TTC549 (cell line): Measurements from ENCODE around the gene PDE6D.

Experiments
- FAIRE-seq: peaks from 2 replicates; lab custom pipeline; 2012; peaks lifted over from hg19 to GRCh38; lab: Jason Lieb, UNC

PDE6D gene

GRCh38 chr2:231706731-231707624, 74.1 kb downstream of the PDE6D start:
- peak; percentile 83 for FAIRE-seq

- FAIRE-seq = no peak
Observed at GRCh38 chr2:231704017-231704416, 77.1 kb downstream of the PDE6D start.

GRCh38 chr2:231701456-231702373, 79.4 kb downstream of the PDE6D start:
- FAIRE-seq = no peak

- no peak for FAIRE-seq
Observed at GRCh38 chr2:231699006-231699405, 82.1 kb downstream of the PDE6D start.

GRCh38 chr2:231696004-231696367, 85.1 kb downstream of the PDE6D start:
- no peak for FAIRE-seq

- no peak for FAIRE-seq
Observed at GRCh38 chr2:231693956-231694355, 87.1 kb downstream of the PDE6D start.

GRCh38 chr2:231692847-231693246, 88.2 kb downstream of the PDE6D start:
- no peak for FAIRE-seq

GRCh38 chr2:231691251-231691772, 89.8 kb downstream of the PDE6D start:
- no peak for FAIRE-seq

GRCh38 chr2:231689124-231689893, 91.8 kb downstream of the PDE6D start:
- FAIRE-seq = no peak

GRCh38 chr2:231688719-231689118, 92.4 kb downstream of the PDE6D start:
- FAIRE-seq = no peak

- FAIRE-seq = no peak
Observed at GRCh38 chr2:231687961-231688360, 93.1 kb downstream of the PDE6D start.

GRCh38 chr2:231687133-231687852, 93.8 kb downstream of the PDE6D start:
- FAIRE-seq = peak; percentile 34

- no peak for FAIRE-seq
Observed at GRCh38 chr2:231686192-231687100, 94.6 kb downstream of the PDE6D start.

GRCh38 chr2:231685349-231686191, 95.5 kb downstream of the PDE6D start:
- FAIRE-seq = no peak

GRCh38 chr2:231684314-231685223, 96.5 kb downstream of the PDE6D start:
- no peak for FAIRE-seq

GRCh38 chr2:231683292-231684235, 97.5 kb downstream of the PDE6D start:
- FAIRE-seq = no peak
